Retinal pigment epithelial cell (primary cell): ENCODE measurements around the gene FOXR2.

Source experiments
- DNase-seq: peaks from one replicate; pipeline ENCODE4 v3.0.0-alpha.2; 2010; ENCODE audit warnings: low read depth
- H3K4me3 ChIP-seq: 2 replicates; pipeline ENCODE4 v1.5.1; 2011; ENCODE audit warnings: mild to moderate bottlenecking, low read length, control low read depth, moderate library complexity
- CTCF ChIP-seq: conservative IDR thresholded peaks from 2 replicates; pipeline ENCODE4 v1.5.1; 2011; ENCODE audit warnings: low read depth, low read length, control low read depth, inconsistent platforms

The FOXR2 gene

DNA sequence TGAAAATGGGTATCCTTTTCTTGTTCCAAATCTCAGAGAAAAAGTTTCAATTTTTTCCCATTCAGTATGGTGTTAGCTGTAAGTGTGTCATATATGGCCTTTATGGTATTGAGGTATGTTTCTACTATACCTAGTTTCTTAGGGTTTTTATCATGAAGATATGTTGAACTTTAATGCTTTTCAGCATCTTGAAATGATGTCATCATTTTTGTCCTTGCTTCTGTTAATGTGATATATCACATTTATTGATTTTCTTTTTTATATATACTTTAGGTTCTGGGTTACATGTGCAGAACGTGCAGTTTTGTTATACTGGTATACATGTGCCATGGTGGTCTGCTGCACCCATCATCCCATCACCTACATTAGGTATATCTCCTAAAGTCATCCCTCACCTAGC is 44.9 kb downstream of the FOXR2 start:
- no peak for TF ChIP-seq CTCF

More for the DNA sequence above, 44.9 kb downstream of the FOXR2 start:
- no peak for DNase-seq
- no peak overlapping the region for H3K4me3 ChIP-seq
